Measurements from ENCODE around the gene DTNA.

The DTNA gene

GRCh38 chr18:34807106-34807796 is 97.2 kb downstream of the DTNA start:
- no peak for DNase-seq (ENCODE audit: low read depth)

- DNase-seq (ENCODE audit: low read depth): no peak
Measured at GRCh38 chr18:34808389-34808788, 98.3 kb downstream of the DTNA start.

- DNase-seq (ENCODE audit: low read depth): no peak
Measured at GRCh38 chr18:34809451-34810072, 99.5 kb downstream of the DTNA start.

GRCh38 chr18:34816183-34816582 is 106.1 kb downstream of the DTNA start:
- DNase-seq (ENCODE audit: low read depth): no peak

- no peak for DNase-seq (ENCODE audit: low read depth)
Measured at GRCh38 chr18:34817636-34818035, 107.5 kb downstream of the DTNA start.

- no peak for DNase-seq (ENCODE audit: low read depth)
Measured at GRCh38 chr18:34818064-34818463, 108.0 kb downstream of the DTNA start.

- DNase-seq (ENCODE audit: low read depth): no peak
Measured at GRCh38 chr18:34820360-34821065, 110.4 kb downstream of the DTNA start.

- DNase-seq (ENCODE audit: low read depth): no peak
Measured at GRCh38 chr18:34821669-34822210, 111.6 kb downstream of the DTNA start.

- DNase-seq (ENCODE audit: low read depth): no peak
Measured at GRCh38 chr18:34828093-34828492, 118.0 kb downstream of the DTNA start.

- DNase-seq (ENCODE audit: low read depth): no peak
Measured at GRCh38 chr18:34834897-34835296, 124.8 kb downstream of the DTNA start.

- DNase-seq (ENCODE audit: low read depth): no peak
Measured at GRCh38 chr18:34835466-34835865, 125.4 kb downstream of the DTNA start.

- DNase-seq (ENCODE audit: low read depth): no peak
Measured at GRCh38 chr18:34837769-34838272, 127.7 kb downstream of the DTNA start.

GRCh38 chr18:34838669-34839068 is 128.6 kb downstream of the DTNA start:
- no peak for DNase-seq (ENCODE audit: low read depth)

- no peak for DNase-seq (ENCODE audit: low read depth)
Measured at GRCh38 chr18:34840256-34840826, 130.2 kb downstream of the DTNA start.

- DNase-seq (ENCODE audit: low read depth): no peak
Measured at GRCh38 chr18:34841891-34842290, 131.8 kb downstream of the DTNA start.

GRCh38 chr18:34844072-34844471 is 134.0 kb downstream of the DTNA start:
- DNase-seq (ENCODE audit: low read depth): no peak

- DNase-seq (ENCODE audit: low read depth): no peak
Measured at GRCh38 chr18:34844732-34845459, 134.8 kb downstream of the DTNA start.

GRCh38 chr18:34847408-34847807 is 137.3 kb downstream of the DTNA start:
- DNase-seq (ENCODE audit: low read depth): no peak

- no peak for DNase-seq (ENCODE audit: low read depth)
Measured at GRCh38 chr18:34848156-34848555, 138.1 kb downstream of the DTNA start.

GRCh38 chr18:34848695-34849094 is 138.6 kb downstream of the DTNA start:
- no peak for DNase-seq (ENCODE audit: low read depth)

- no peak for DNase-seq (ENCODE audit: low read depth)
Measured at GRCh38 chr18:34857320-34857719, 147.2 kb downstream of the DTNA start.

GRCh38 chr18:34858188-34858587 is 148.1 kb downstream of the DTNA start:
- no peak for DNase-seq (ENCODE audit: low read depth)
